Pancreas (tissue), 10 donors: ENCODE data around the gene LRRC4C. TPM values are rescaled to one million over a fixed set of nuclear protein-coding genes. Genes with fewer than 3 reads are reported as not detected.

Experiments
- ATAC-seq, 4 donors: fragments of 200-7000 bp; cut with Tn5 transposase; one replicate each; pipeline versions ENCODE4 v1.8.0 to v1.9.1; 2020; ENCODE audit warnings: mild to moderate bottlenecking in 4 of 4, moderate library complexity in 4 of 4
- DNase-seq, 6 donors: peaks; one replicate each; pipeline ENCODE4 v3.0.0-alpha.2; 2020
- FAIRE-seq: peaks from 2 replicates; lab custom pipeline; 2012; peaks lifted over from hg19 to GRCh38; lab: Jason Lieb, UNC
- H3K27ac ChIP-seq, 4 donors: fragments of 200-600 bp; sonication (generic); 1 replicate in 3 of 4; 2 replicates in 1 of 4; pipeline versions ENCODE4 v1.5.0 to v1.8.0; 2020
- H3K27me3 ChIP-seq, 4 donors: fragments of 200-600 bp; one replicate each; pipeline ENCODE4 v1.8.0; 2021
- H3K36me3 ChIP-seq, 3 donors: fragments of 200-600 bp; sonication (generic) in 1 of 3; one replicate each; pipeline versions ENCODE4 v1.5.0 to v1.8.0; 2020 to 2021
- H3K4me1 ChIP-seq, 3 donors: fragments of 200-600 bp; one replicate each; pipeline ENCODE4 v1.8.0; 2021
- H3K4me3 ChIP-seq, 4 donors: fragments of 200-600 bp; sonication (generic) in 2 of 4; one replicate each; pipeline versions ENCODE4 v1.5.0 to v1.8.0; 2020 to 2021
- H3K9me3 ChIP-seq, 4 donors: fragments of 200-600 bp; one replicate each; pipeline ENCODE4 v1.8.0; 2021
- CTCF ChIP-seq, 4 donors: fragments of 200-600 bp; sonication (generic) in 3 of 4; IDR thresholded peaks; one replicate each; pipeline versions ENCODE4 v1.5.0 to v1.8.0; 2021; ENCODE audit warnings: antibody characterized with exemption in 4 of 4
- WGBS, 2 donors: extraction: QIAGEN DNeasy Blood & Tissue Kit; methylation state at CpG; one replicate each; pipeline ENCODE4 v1.1.7; 2013; 5-methylcytosine and 5-hydroxymethylcytosine counted together
- intact Hi-C, 3 donors: fragments of 100-400 bp; cut with DNase I; formaldehyde crosslinking; loops; one replicate each; pipeline versions ENCODE4 v1.11.1 to v1.14.2; 2022
- polyA plus RNA-seq, 2 donors: library from polyadenylated mRNA; stranded (reverse); fragments of 200-250 nt; gene quantifications; one replicate each; pipeline ENCODE4 v1.2.3, GENCODE V29; 2013
- total RNA-seq, 6 donors: library from RNA; stranded (reverse); fragmentation: NEBNext Ultra II Directional in 4 of 6; extraction: Animal tissue kit (Norgen Biotek cat#: 25700) in 4 of 6; gene quantifications; one replicate each; pipeline versions ENCODE4 v1.2.1 to v1.2.4, GENCODE V29; 2021 to 2023
- donor health status: healthy with polysubstance abuse.
- donor health status: DM: no; HTN: no; CAD: no; lungs with moderate emphysema.
- donor health status: DM: no; HTN: no; CAD: no.
- donor health status: control.
- donor health status: control.
- donor health status: Bipolar disorder and iron deficiency.
- donor health status: DM: yes; HTN: yes; CAD: no.
- donor health status: DM: no; HTN: no; CAD: no.
- donor health status: DM: no; HTN: no; CAD: no.
- donor health status: DM: yes; HTN: yes; CAD: no.

The LRRC4C gene
- total and polyA plus RNA-seq, 8 donors: 0.04 to 0.84 (median 0.16) TPM

- peak in 2 of 4 donors; percentile 45 to 64 for ATAC-seq
- FAIRE-seq: no peak
Observed at GRCh38 chr11:40722179-40722795, 737.2 kb downstream of the LRRC4C start.

GRCh38 chr11:40716344-40717130 is 742.9 kb downstream of the LRRC4C start:
- H3K36me3 ChIP-seq: no peaks in the 10 kb centered on the region
- ATAC-seq (no peak), FAIRE-seq (no peak), DNase-seq (no peak)
- H3K9me3 ChIP-seq: no peaks in the 10 kb centered on the region
- no peaks in the 10 kb centered on the region for H3K4me1 ChIP-seq
- no peak overlapping the region for H3K4me3 ChIP-seq
- no peak for TF ChIP-seq CTCF (IDR thresholded peaks at IDR 0.05)
- no peaks in the 10 kb centered on the region for H3K27me3 ChIP-seq
- 29 to 30% methylated on average over 3 of the region's 3 CpGs for WGBS, 2 donors
- intact Hi-C loops: no loop called here
- H3K27ac ChIP-seq: no peak overlapping the region

More at GRCh38 chr11:40722179-40722795, 737.2 kb downstream of the LRRC4C start:
- no peaks in the 10 kb centered on the region for H3K4me1 ChIP-seq
- H3K9me3 ChIP-seq: no peaks in the 10 kb centered on the region
- 14 to 23% methylated on average over 10 of the region's 10 CpGs for WGBS, 2 donors
- no peak overlapping the region for H3K4me3 ChIP-seq
- peak in 1 of 6 donors; percentile 8 for DNase-seq
- peak in 3 of 4 donors; percentile 12 to 28 (median 19) for TF ChIP-seq CTCF (IDR thresholded peaks at IDR 0.05)
- no peaks in the 10 kb centered on the region for H3K27me3 ChIP-seq
- H3K36me3 ChIP-seq: no peaks in the 10 kb centered on the region
- intact Hi-C loops: no loop called here
- H3K27ac ChIP-seq: no peak overlapping the region

- intact Hi-C loops: no loop called here
- H3K9me3 ChIP-seq: no peaks in the 10 kb centered on the region
- no peak for FAIRE-seq
- no peak overlapping the region for H3K27ac ChIP-seq
- ATAC-seq: no peak
- H3K27me3 ChIP-seq: no peaks in the 10 kb centered on the region
- H3K4me1 ChIP-seq: no peaks in the 10 kb centered on the region
- H3K36me3 ChIP-seq: no peaks in the 10 kb centered on the region
- no peak overlapping the region for H3K4me3 ChIP-seq
- 58 to 71% methylated on average over 4 of the region's 4 CpGs for WGBS, 2 donors
- DNase-seq: no peak
- TF ChIP-seq CTCF (IDR thresholded peaks at IDR 0.05): no peak
Observed at GRCh38 chr11:40713083-40713482, 746.4 kb downstream of the LRRC4C start.

- Histone ChIP-seq H3K4me1 (no peaks in the 10 kb centered on the region), H3K36me3 (no peaks in the 10 kb centered on the region), H3K9me3 (no peaks in the 10 kb centered on the region), H3K27me3 (no peaks in the 10 kb centered on the region), H3K4me3 (no peak overlapping the region), H3K27ac (no peak overlapping the region)
- DNase-seq: no peak
- intact Hi-C loops: no loop called here
- 36 to 66% methylated on average over 2 of the region's 2 CpGs for WGBS, 2 donors
- FAIRE-seq: no peak
- no peak for TF ChIP-seq CTCF (IDR thresholded peaks at IDR 0.05)
- no peak for ATAC-seq
Observed at GRCh38 chr11:40701027-40701426, 758.4 kb downstream of the LRRC4C start.

- 36 to 53% methylated on average over 3 of the region's 3 CpGs for WGBS, 2 donors
- Histone ChIP-seq H3K4me3 (no peak overlapping the region), H3K27me3 (no peaks in the 10 kb centered on the region), H3K9me3 (no peaks in the 10 kb centered on the region), H3K36me3 (no peaks in the 10 kb centered on the region), H3K27ac (no peak overlapping the region), H3K4me1 (no peaks in the 10 kb centered on the region)
- FAIRE-seq: no peak
- ATAC-seq: no peak
- no peak for TF ChIP-seq CTCF (IDR thresholded peaks at IDR 0.05)
- no peak for DNase-seq
- intact Hi-C loops: no loop called here
Observed at GRCh38 chr11:40689823-40690222, 769.6 kb downstream of the LRRC4C start.
